HG03460 (cell line): Measurements from ENCODE around the gene TMPRSS7.
A peak's percentile ranks its signal among the peaks of the same experiment; 100 is the strongest.

Experiments used
- ATAC-seq: cut with Tn5 transposase; IDR thresholded peaks from one replicate; pipeline ENCODE4 v1.9.1; 2021; ENCODE audit not compliant: unreplicated experiment

The TMPRSS7 gene

GRCh38 chr3:112034436-112034835, at the start of gene TMPRSS7:
TSS of gene TMPRSS7 (plus strand) at chr3:112034736. CDS start at chr3:112034846, 110 bp downstream.
- ATAC-seq = no peak

GRCh38 chr3:111986800-111987199, 47.7 kb upstream of the TMPRSS7 start:
- no peak for ATAC-seq

- ATAC-seq = peak; percentile 84
Observed at GRCh38 chr3:111989061-111989678, 45.4 kb upstream of the TMPRSS7 start.

- ATAC-seq = no peak
Observed at GRCh38 chr3:111993038-111993437, 41.5 kb upstream of the TMPRSS7 start.

GRCh38 chr3:111998636-111999483, 35.7 kb upstream of the TMPRSS7 start, which contains the start of gene TAGLN3:
TSS of gene TAGLN3 (plus strand) at chr3:111998922. CDS start at chr3:111999423, 501 bp downstream.
- no peak for ATAC-seq

- ATAC-seq = no peak
Observed at GRCh38 chr3:111999484-112000324, 34.8 kb upstream of the TMPRSS7 start.

GRCh38 chr3:112000367-112000771, 34.2 kb upstream of the TMPRSS7 start:
- ATAC-seq = no peak

GRCh38 chr3:112000966-112001365, 33.6 kb upstream of the TMPRSS7 start:
- ATAC-seq = no peak

GRCh38 chr3:112001526-112001925, 33.0 kb upstream of the TMPRSS7 start:
- no peak for ATAC-seq

- no peak for ATAC-seq
Observed at GRCh38 chr3:112002096-112002971, 32.2 kb upstream of the TMPRSS7 start.

- no peak for ATAC-seq
Observed at GRCh38 chr3:112003321-112004080, 31.0 kb upstream of the TMPRSS7 start.

- no peak for ATAC-seq
Observed at GRCh38 chr3:112004187-112004586, 30.3 kb upstream of the TMPRSS7 start.

GRCh38 chr3:112004669-112005068, 29.9 kb upstream of the TMPRSS7 start:
- no peak for ATAC-seq

GRCh38 chr3:112005091-112005672, 29.4 kb upstream of the TMPRSS7 start:
- no peak for ATAC-seq

- no peak for ATAC-seq
Observed at GRCh38 chr3:112007633-112008032, 26.9 kb upstream of the TMPRSS7 start.

- ATAC-seq = no peak
Observed at GRCh38 chr3:112009670-112010069, 24.9 kb upstream of the TMPRSS7 start.

- no peak for ATAC-seq
Observed at GRCh38 chr3:112010636-112011035, 23.9 kb upstream of the TMPRSS7 start.

GRCh38 chr3:112011376-112011940, 23.1 kb upstream of the TMPRSS7 start:
- no peak for ATAC-seq
